Keratinocyte (primary cell): ENCODE data around the gene SON. TPM values are rescaled to one million over a fixed set of nuclear protein-coding genes. Genes with fewer than 3 reads are reported as not detected.

Experiments
- DNase-seq: peaks from one replicate; pipeline ENCODE4 v3.0.0-alpha.2; 2011; ENCODE audit warnings: low read depth, missing footprints, low spot score
- FAIRE-seq: peaks from 2 replicates; lab custom pipeline; 2011; peaks lifted over from hg19 to GRCh38; lab: Jason Lieb, UNC
- H2AFZ ChIP-seq: 2 replicates; pipeline ENCODE4 v1.6.0; 2012; ENCODE audit warnings: low read length, control low read depth, inconsistent platforms; ENCODE audit not compliant: control insufficient read depth
- H3K27ac ChIP-seq: 2 replicates; pipeline ENCODE4 v1.5.1; 2011; ENCODE audit warnings: low read length; ENCODE audit not compliant: control insufficient read depth, insufficient read depth
- H3K27me3 ChIP-seq: 3 replicates; pipeline ENCODE4 v1.6.0; 2011; ENCODE audit warnings: low read length; ENCODE audit not compliant: control insufficient read depth, insufficient read depth; ENCODE audit errors: extremely low read depth
- H3K36me3 ChIP-seq, 2 experiments: 2 replicates in 1 of 2; 3 replicates in 1 of 2; pipeline ENCODE4 v1.5.1; 2011; ENCODE audit warnings: low read length in 2 of 2, mild to moderate bottlenecking in 1 of 2; ENCODE audit not compliant: control insufficient read depth in 2 of 2, insufficient read depth in 2 of 2; ENCODE audit errors: extremely low read depth in 1 of 2
- H3K4me1 ChIP-seq: 3 replicates; pipeline ENCODE4 v1.5.1; 2011; ENCODE audit warnings: low read length; ENCODE audit not compliant: control insufficient read depth, insufficient read depth; ENCODE audit errors: extremely low read depth
- H3K4me2 ChIP-seq: 3 replicates; pipeline ENCODE4 v1.6.0; 2011; ENCODE audit warnings: low read depth, low read length; ENCODE audit not compliant: control insufficient read depth, insufficient read depth; ENCODE audit errors: extremely low read depth
- H3K4me3 ChIP-seq, 3 experiments: fragments of 200-600 bp in 1 of 3; sonication (generic) in 1 of 3; 2 replicates in 2 of 3; 3 replicates in 1 of 3; pipeline ENCODE4 v1.5.1; 2011 to 2016; ENCODE audit warnings: low read length in 3 of 3, mild to moderate bottlenecking in 3 of 3, control low read depth in 2 of 3, inconsistent platforms in 1 of 3, low read depth in 1 of 3, mixed read lengths in 1 of 3, mixed run types in 1 of 3, moderate library complexity in 1 of 3; ENCODE audit not compliant: control insufficient read depth in 2 of 3, insufficient read depth in 2 of 3; ENCODE audit errors: extremely low read depth in 1 of 3
- H3K79me2 ChIP-seq: 2 replicates; pipeline ENCODE4 v1.6.0; 2012; ENCODE audit warnings: low read length; ENCODE audit not compliant: control insufficient read depth, insufficient read depth
- H3K9ac ChIP-seq: 3 replicates; pipeline ENCODE4 v1.6.0; 2011; ENCODE audit warnings: low read length; ENCODE audit not compliant: control insufficient read depth, insufficient read depth; ENCODE audit errors: extremely low read depth
- H3K9me1 ChIP-seq: 3 replicates; pipeline ENCODE4 v1.6.0; 2011; ENCODE audit warnings: low read length; ENCODE audit not compliant: control insufficient read depth, insufficient read depth; ENCODE audit errors: extremely low read depth
- H3K9me3 ChIP-seq: 2 replicates; pipeline ENCODE4 v1.5.1; 2012; ENCODE audit warnings: low read depth, low read length; ENCODE audit not compliant: control insufficient read depth
- H4K20me1 ChIP-seq: 3 replicates; pipeline ENCODE4 v1.6.0; 2011; ENCODE audit warnings: low read length; ENCODE audit not compliant: control insufficient read depth, insufficient read depth; ENCODE audit errors: extremely low read depth
- EZH2 ChIP-seq: IDR thresholded peaks from one replicate; pipeline ENCODE4 v1.6.1; 2012; ENCODE audit warnings: inconsistent platforms, mild to moderate bottlenecking, low read length, moderate library complexity
- dilution Hi-C: fragments of 300-500 bp; cut with MboI; formaldehyde crosslinking; loops from one replicate; pipeline ENCODE4 v1.7.0; 2020; ENCODE audit warnings: low sequenced_read_pairs; ENCODE audit not compliant: extremely low pct_ligation_motif_present
- polyA plus RNA-seq, 5 experiments: library from polyadenylated mRNA; depleted of rRNA in 3 of 5; stranded (reverse) in 3 of 5; stranded (forward) in 1 of 5; unstranded in 1 of 5; fragments of >200 nt; gene quantifications; 1 replicate in 1 of 5; 2 replicates in 3 of 5; 3 replicates in 1 of 5; pipeline versions ENCODE4 v1.2.1 to v1.2.3, GENCODE V29; 2011 to 2012; ENCODE audit warnings: missing spikeins in 2 of 5, low read depth in 1 of 5, low replicate concordance in 1 of 5
- TF ChIP-seq, protein P1 (sequence below), 3 experiments: IDR thresholded peaks in 1 of 3; conservative IDR thresholded peaks in 1 of 3; optimal IDR thresholded peaks in 1 of 3; 2 replicates in 2 of 3; 3 replicates in 1 of 3; pipeline versions ENCODE3 to v1.5.1; 2011; ENCODE audit warnings: low read length in 3 of 3, mild to moderate bottlenecking in 3 of 3, moderate library complexity in 2 of 3, control low read depth in 1 of 3, inconsistent platforms in 1 of 3; ENCODE audit not compliant: insufficient read depth in 2 of 3; ENCODE audit errors: extremely low read depth in 1 of 3

The SON gene
- polyA plus RNA-seq, 1 donor (not counting 4 experiments of a cell fraction or from before 2014, with no cell fraction given) = 96.0 TPM

- H2AFZ ChIP-seq = no peak overlapping the region
- H3K9me1 ChIP-seq = no peaks in the 10 kb centered on the region
- H3K9ac ChIP-seq = no peak overlapping the region
- no peak overlapping the region for H3K4me3 ChIP-seq
- H4K20me1 ChIP-seq = peaks cover 50% of the 10 kb centered on the region
- no peaks in the 10 kb centered on the region for H3K4me1 ChIP-seq
- TF ChIP-seq EZH2 = no peak
- TF ChIP-seq, protein P1, sequence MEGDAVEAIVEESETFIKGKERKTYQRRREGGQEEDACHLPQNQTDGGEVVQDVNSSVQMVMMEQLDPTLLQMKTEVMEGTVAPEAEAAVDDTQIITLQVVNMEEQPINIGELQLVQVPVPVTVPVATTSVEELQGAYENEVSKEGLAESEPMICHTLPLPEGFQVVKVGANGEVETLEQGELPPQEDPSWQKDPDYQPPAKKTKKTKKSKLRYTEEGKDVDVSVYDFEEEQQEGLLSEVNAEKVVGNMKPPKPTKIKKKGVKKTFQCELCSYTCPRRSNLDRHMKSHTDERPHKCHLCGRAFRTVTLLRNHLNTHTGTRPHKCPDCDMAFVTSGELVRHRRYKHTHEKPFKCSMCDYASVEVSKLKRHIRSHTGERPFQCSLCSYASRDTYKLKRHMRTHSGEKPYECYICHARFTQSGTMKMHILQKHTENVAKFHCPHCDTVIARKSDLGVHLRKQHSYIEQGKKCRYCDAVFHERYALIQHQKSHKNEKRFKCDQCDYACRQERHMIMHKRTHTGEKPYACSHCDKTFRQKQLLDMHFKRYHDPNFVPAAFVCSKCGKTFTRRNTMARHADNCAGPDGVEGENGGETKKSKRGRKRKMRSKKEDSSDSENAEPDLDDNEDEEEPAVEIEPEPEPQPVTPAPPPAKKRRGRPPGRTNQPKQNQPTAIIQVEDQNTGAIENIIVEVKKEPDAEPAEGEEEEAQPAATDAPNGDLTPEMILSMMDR (optimal IDR thresholded peaks at IDR 0.05 in 1 of 3, IDR thresholded peaks at IDR 0.05 in 1 of 3, conservative IDR thresholded peaks at IDR 0.05 in 1 of 3; ENCODE audit: extremely low read depth in 1 of 3, insufficient read depth in 2 of 3, low read length in 3 of 3) = no peak
- H3K27me3 ChIP-seq = no peaks in the 10 kb centered on the region
- H3K9me3 ChIP-seq = no peaks in the 10 kb centered on the region
- no peak overlapping the region for H3K4me2 ChIP-seq
- DNase-seq (no peak), FAIRE-seq (no peak)
- peaks cover 49 to 57% of the 10 kb centered on the region in 2 experiments for H3K36me3 ChIP-seq
- H3K79me2 ChIP-seq = peaks cover 98% of the 10 kb centered on the region
- H3K27ac ChIP-seq = no peak overlapping the region
- dilution Hi-C loops = no loop called here
Measured at GRCh38 chr21:33552999-33553598, 10.3 kb downstream of the SON start.

GRCh38 chr21:33554236-33554981, 11.6 kb downstream of the SON start:
- no peak overlapping the region for H3K27ac ChIP-seq
- no peaks in the 10 kb centered on the region for H3K27me3 ChIP-seq
- no peak overlapping the region for H3K9ac ChIP-seq
- H4K20me1 ChIP-seq = peaks cover 48% of the 10 kb centered on the region
- no peaks in the 10 kb centered on the region for H3K4me1 ChIP-seq
- DNase-seq (no peak), FAIRE-seq (no peak)
- peaks cover 49 to 68% of the 10 kb centered on the region in 2 experiments for H3K36me3 ChIP-seq
- H2AFZ ChIP-seq = no peak overlapping the region
- dilution Hi-C loops = no loop called here
- H3K4me3 ChIP-seq = no peak overlapping the region
- TF ChIP-seq EZH2 = no peak
- TF ChIP-seq, protein P1 (optimal IDR thresholded peaks at IDR 0.05 in 1 of 3, IDR thresholded peaks at IDR 0.05 in 1 of 3, conservative IDR thresholded peaks at IDR 0.05 in 1 of 3; ENCODE audit: extremely low read depth in 1 of 3, insufficient read depth in 2 of 3, low read length in 3 of 3) = no peak
- no peaks in the 10 kb centered on the region for H3K9me1 ChIP-seq
- H3K79me2 ChIP-seq = peaks cover 97% of the 10 kb centered on the region
- no peak overlapping the region for H3K4me2 ChIP-seq
- H3K9me3 ChIP-seq = no peaks in the 10 kb centered on the region
